Loucy (cell line): ENCODE results near the gene C10orf67.

Experiments
- H2AFZ ChIP-seq: fragments of 200-600 bp; sonication (generic); 2 replicates; pipeline ENCODE4 v1.6.0; 2016; ENCODE audit warnings: antibody characterized with exemption, mild to moderate bottlenecking, low read length, moderate library complexity
- H3F3A ChIP-seq: fragments of 200-600 bp; 2 replicates; pipeline ENCODE4 v1.6.0; 2016; ENCODE audit warnings: antibody characterized with exemption, low read depth, mild to moderate bottlenecking
- H3K27me3 ChIP-seq: fragments of 200-600 bp; sonication (generic); 2 replicates; pipeline ENCODE4 v1.6.1; 2014; ENCODE audit warnings: low read length, mild to moderate bottlenecking; ENCODE audit not compliant: insufficient read depth, poor library complexity, severe bottlenecking
- H3K36me3 ChIP-seq: fragments of 200-600 bp; sonication (generic); 2 replicates; pipeline ENCODE4 v1.6.1; 2016; ENCODE audit warnings: low read length; ENCODE audit not compliant: insufficient read depth
- H3K4me1 ChIP-seq: fragments of 200-600 bp; sonication (generic); 2 replicates; pipeline ENCODE4 v1.5.1; 2014; ENCODE audit warnings: low read length, mild to moderate bottlenecking; ENCODE audit not compliant: insufficient read depth, poor library complexity, severe bottlenecking
- H3K4me2 ChIP-seq: fragments of 200-600 bp; sonication (generic); 2 replicates; pipeline ENCODE4 v1.6.0; 2014; ENCODE audit warnings: antibody characterized with exemption, low read length, low read depth, mild to moderate bottlenecking; ENCODE audit not compliant: poor library complexity, severe bottlenecking
- H3K4me3 ChIP-seq: fragments of 200-600 bp; sonication (generic); 2 replicates; pipeline ENCODE4 v1.5.1; 2014; ENCODE audit warnings: low read length, mild to moderate bottlenecking, mixed read lengths; ENCODE audit not compliant: poor library complexity, severe bottlenecking
- H3K79me2 ChIP-seq: fragments of 200-600 bp; sonication (generic); 2 replicates; pipeline ENCODE4 v1.6.1; 2014; ENCODE audit warnings: low read length; ENCODE audit not compliant: insufficient read depth
- H3K9ac ChIP-seq: fragments of 200-600 bp; sonication (generic); 2 replicates; pipeline ENCODE4 v1.6.0; 2014; ENCODE audit warnings: mild to moderate bottlenecking, low read depth, low read length, moderate library complexity; ENCODE audit not compliant: poor library complexity, severe bottlenecking
- H3K9me2 ChIP-seq: fragments of 200-600 bp; sonication (generic); replicated peaks from 2 replicates; pipeline ENCODE4 v1.6.1; 2016; ENCODE audit warnings: low read depth, low read length, mixed read lengths
- H3K9me3 ChIP-seq: fragments of 200-600 bp; sonication (generic); 2 replicates; pipeline ENCODE4 v1.6.1; 2014; ENCODE audit warnings: mild to moderate bottlenecking, antibody characterized with exemption, low read length, low read depth; ENCODE audit not compliant: insufficient read depth
- H4K20me1 ChIP-seq: fragments of 200-600 bp; sonication (generic); 2 replicates; pipeline ENCODE4 v1.6.0; 2014; ENCODE audit warnings: antibody characterized with exemption, low read length, mild to moderate bottlenecking; ENCODE audit not compliant: insufficient read depth, poor library complexity, severe bottlenecking
- EZH2phosphoT487 ChIP-seq: fragments of 200-600 bp; IDR thresholded peaks from 2 replicates; pipeline ENCODE4 v1.6.1; 2018; ENCODE audit warnings: antibody characterized with exemption, mild to moderate bottlenecking, moderate library complexity, borderline replicate concordance
- TF ChIP-seq, protein P1 (sequence below): fragments of 200-600 bp; sonication (generic); conservative IDR thresholded peaks from 2 replicates; pipeline ENCODE4 v1.5.1; 2014; ENCODE audit warnings: mild to moderate bottlenecking, antibody characterized with exemption, low read length

The C10orf67 gene

GRCh38 chr10:23330948-23331347 lies 13.6 kb downstream of the C10orf67 start:
- H3K27me3 ChIP-seq, result no peaks in the 10 kb centered on the region
- H3K9ac ChIP-seq, result no peak overlapping the region
- H3K4me3 ChIP-seq, result no peak overlapping the region
- TF ChIP-seq, protein P1, sequence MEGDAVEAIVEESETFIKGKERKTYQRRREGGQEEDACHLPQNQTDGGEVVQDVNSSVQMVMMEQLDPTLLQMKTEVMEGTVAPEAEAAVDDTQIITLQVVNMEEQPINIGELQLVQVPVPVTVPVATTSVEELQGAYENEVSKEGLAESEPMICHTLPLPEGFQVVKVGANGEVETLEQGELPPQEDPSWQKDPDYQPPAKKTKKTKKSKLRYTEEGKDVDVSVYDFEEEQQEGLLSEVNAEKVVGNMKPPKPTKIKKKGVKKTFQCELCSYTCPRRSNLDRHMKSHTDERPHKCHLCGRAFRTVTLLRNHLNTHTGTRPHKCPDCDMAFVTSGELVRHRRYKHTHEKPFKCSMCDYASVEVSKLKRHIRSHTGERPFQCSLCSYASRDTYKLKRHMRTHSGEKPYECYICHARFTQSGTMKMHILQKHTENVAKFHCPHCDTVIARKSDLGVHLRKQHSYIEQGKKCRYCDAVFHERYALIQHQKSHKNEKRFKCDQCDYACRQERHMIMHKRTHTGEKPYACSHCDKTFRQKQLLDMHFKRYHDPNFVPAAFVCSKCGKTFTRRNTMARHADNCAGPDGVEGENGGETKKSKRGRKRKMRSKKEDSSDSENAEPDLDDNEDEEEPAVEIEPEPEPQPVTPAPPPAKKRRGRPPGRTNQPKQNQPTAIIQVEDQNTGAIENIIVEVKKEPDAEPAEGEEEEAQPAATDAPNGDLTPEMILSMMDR, result no peak
- TF ChIP-seq EZH2phosphoT487, result no peak
- H4K20me1 ChIP-seq, result no peaks in the 10 kb centered on the region
- no peak overlapping the region for H3K4me2 ChIP-seq
- no peaks in the 10 kb centered on the region for H3K79me2 ChIP-seq
- H3F3A ChIP-seq, result no peaks in the 10 kb centered on the region
- H2AFZ ChIP-seq, result no peak overlapping the region
- H3K4me1 ChIP-seq, result no peaks in the 10 kb centered on the region
- no peaks in the 10 kb centered on the region for H3K9me2 ChIP-seq
- H3K9me3 ChIP-seq, result no peaks in the 10 kb centered on the region
- no peaks in the 10 kb centered on the region for H3K36me3 ChIP-seq

GRCh38 chr10:23326544-23327307 lies 17.9 kb downstream of the C10orf67 start:
- Histone ChIP-seq H3K9ac (no peak overlapping the region), H3K4me1 (no peaks in the 10 kb centered on the region), H3K4me3 (no peak overlapping the region), H3K9me3 (no peaks in the 10 kb centered on the region), H3K27me3 (no peaks in the 10 kb centered on the region), H2AFZ (no peak overlapping the region), H3K4me2 (no peak overlapping the region), H3K36me3 (no peaks in the 10 kb centered on the region), H3F3A (no peaks in the 10 kb centered on the region), H3K9me2 (no peaks in the 10 kb centered on the region), H3K79me2 (no peaks in the 10 kb centered on the region), H4K20me1 (no peaks in the 10 kb centered on the region)
- TF ChIP-seq, protein P1, result no peak
- no peak for TF ChIP-seq EZH2phosphoT487

- TF ChIP-seq EZH2phosphoT487, result no peak
- TF ChIP-seq, protein P1, result no peak
Observed at GRCh38 chr10:23325132-23325531, 19.5 kb downstream of the C10orf67 start.

More at GRCh38 chr10:23325132-23325531, 19.5 kb downstream of the C10orf67 start:
- no peak overlapping the region for H2AFZ ChIP-seq
- no peaks in the 10 kb centered on the region for H3K9me2 ChIP-seq
- no peak overlapping the region for H3K4me2 ChIP-seq
- no peak overlapping the region for H3K9ac ChIP-seq
- H3F3A ChIP-seq, result no peaks in the 10 kb centered on the region
- no peak overlapping the region for H3K4me3 ChIP-seq
- H3K4me1 ChIP-seq, result no peaks in the 10 kb centered on the region
- no peaks in the 10 kb centered on the region for H3K9me3 ChIP-seq
- no peaks in the 10 kb centered on the region for H3K79me2 ChIP-seq
- H3K36me3 ChIP-seq, result no peaks in the 10 kb centered on the region
- no peaks in the 10 kb centered on the region for H4K20me1 ChIP-seq
- H3K27me3 ChIP-seq, result no peaks in the 10 kb centered on the region
